ENCODE measurements around the gene BTBD9.

GRCh38 chr6:38170666-38171355 is 468.9 kb downstream of the BTBD9 start:
- TF ChIP-seq CTCF (IDR thresholded peaks at IDR 0.05) (no peak), EP300 (IDR thresholded peaks at IDR 0.05; ENCODE audit: low read depth) (no peak), POLR2AphosphoS5 (IDR thresholded peaks at IDR 0.05) (no peak), POLR2A (IDR thresholded peaks at IDR 0.05) (no peak)

Measured in transverse colon (tissue), 4 donors.